Measurements from ENCODE around the gene KLHDC8A. TPM values are rescaled to one million over a fixed set of nuclear protein-coding genes. Genes with fewer than 3 reads are reported as not detected.
"Not testable (repeated sequence)": the region's sequence is repeated elsewhere in the genome, so short reads cannot be mapped to it uniquely, and the experiment has no call there.

KLHDC8A gene, protein sequence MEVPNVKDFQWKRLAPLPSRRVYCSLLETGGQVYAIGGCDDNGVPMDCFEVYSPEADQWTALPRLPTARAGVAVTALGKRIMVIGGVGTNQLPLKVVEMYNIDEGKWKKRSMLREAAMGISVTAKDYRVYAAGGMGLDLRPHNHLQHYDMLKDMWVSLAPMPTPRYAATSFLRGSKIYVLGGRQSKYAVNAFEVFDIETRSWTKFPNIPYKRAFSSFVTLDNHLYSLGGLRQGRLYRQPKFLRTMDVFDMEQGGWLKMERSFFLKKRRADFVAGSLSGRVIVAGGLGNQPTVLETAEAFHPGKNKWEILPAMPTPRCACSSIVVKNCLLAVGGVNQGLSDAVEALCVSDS
- 17.4 TPM for total RNA-seq

DNA sequence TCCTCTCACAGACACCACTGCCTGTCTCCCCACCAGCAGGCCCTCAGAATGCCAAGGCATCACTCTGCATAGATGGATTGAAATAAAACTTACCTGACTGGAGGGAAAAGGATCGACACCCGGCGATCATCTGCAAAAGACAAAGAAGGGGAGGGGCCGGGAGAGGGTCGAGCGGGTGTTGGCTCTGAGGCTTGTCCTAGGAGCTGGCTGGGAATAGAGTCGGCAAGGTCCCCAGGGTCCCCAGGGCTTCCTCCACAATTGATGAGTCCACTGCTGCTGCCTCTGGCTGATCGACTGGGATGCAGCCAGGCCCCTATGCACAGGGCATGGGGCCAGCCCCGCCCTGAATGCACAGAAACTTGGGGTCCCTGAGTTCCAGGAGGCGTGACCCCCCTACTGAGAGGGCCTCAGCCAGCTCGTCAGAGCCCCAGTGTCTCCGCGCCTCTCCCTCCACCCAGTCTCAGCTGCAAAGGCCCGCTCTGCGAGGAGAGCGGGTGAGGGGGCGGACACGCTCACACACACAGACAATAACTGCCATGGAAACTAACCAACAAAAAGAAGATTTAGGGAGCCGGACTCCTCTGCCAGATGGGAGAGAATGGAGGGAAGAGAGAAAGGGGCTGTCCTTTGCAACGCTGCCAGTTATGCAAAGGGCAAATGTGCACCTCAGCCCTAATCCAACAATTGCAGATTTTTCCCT lies at the start of gene KLHDC8A:
TSS of gene KLHDC8A (minus strand) at position 483 of the 700 bp plus-strand sequence. CDS start 13,318 bp downstream, outside the sequence.
- DNase-seq (ENCODE audit: low spot score) (no peak), ATAC-seq (peak; percentile 64)
- intact Hi-C loops (cut with DNase I), result loop anchor here (10.0 kb wide), 1 partner anchor 68 kb away; the partner anchor contains the start of gene LEMD1

DNA sequence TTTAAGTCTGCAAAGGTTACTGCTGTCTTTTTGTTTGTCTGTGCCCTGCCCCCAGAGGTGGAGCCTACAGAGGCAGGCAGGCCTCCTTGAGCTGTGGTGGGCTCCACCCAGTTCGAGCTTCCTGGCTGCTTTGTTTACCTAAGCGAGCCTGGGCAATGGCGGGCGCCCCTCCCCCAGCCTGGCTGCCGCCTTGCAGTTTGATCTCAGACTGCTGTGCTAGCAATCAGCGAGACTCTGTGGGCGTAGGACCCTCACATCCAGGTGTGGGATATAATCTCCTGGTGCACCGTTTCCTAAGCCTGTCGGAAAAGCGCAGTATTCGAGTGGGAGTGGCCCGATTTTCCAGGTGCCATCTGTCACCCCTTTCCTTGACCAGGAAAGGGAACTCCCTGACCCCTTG lies 49.5 kb upstream of the KLHDC8A start:
- intact Hi-C loops (cut with DNase I); ATAC-seq; DNase-seq (ENCODE audit: low spot score): not testable (repeated sequence)

DNA sequence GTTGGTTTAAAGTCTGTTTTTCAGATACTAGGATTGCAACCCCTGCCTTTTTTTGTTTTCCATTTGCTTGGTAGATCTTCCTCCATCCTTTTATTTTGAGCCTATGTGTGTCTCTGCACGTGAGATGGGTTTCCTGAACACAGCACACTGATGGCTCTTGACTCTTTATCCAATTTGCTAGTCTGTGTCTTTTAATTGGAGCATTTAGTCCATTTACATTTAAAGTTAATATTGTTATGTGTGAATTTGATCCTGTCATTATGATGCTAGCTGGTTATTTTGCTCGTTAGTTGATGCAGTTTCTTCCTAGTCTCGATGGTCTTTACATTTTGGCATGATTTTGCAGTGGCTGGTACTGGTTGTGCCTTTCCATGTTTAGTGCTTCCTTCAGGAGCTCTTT lies 47.8 kb upstream of the KLHDC8A start:
- ATAC-seq; intact Hi-C loops (cut with DNase I); DNase-seq (ENCODE audit: low spot score): not testable (repeated sequence)

DNA sequence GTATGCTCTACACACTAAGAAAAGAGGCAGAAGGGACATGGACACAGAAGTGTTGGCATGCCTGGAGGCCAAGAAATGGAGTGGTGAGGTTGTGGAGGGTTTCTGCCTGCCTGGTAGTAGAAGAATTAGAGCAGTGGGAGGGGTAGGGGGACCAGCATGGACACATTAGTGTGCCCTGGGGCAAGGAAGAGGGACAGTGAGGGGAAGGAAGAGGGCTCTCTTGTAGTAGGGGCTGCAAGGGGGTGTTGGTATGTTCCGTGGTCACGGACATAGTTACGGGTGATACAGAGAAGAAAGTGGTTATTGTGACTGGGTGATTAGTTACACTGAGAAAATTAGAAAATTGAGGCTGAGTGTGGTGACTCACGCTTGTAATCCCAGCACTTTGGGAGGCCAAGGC lies 41.9 kb upstream of the KLHDC8A start:
- no peak for DNase-seq (ENCODE audit: low spot score)
- intact Hi-C loops (cut with DNase I), result no loop called here

DNA sequence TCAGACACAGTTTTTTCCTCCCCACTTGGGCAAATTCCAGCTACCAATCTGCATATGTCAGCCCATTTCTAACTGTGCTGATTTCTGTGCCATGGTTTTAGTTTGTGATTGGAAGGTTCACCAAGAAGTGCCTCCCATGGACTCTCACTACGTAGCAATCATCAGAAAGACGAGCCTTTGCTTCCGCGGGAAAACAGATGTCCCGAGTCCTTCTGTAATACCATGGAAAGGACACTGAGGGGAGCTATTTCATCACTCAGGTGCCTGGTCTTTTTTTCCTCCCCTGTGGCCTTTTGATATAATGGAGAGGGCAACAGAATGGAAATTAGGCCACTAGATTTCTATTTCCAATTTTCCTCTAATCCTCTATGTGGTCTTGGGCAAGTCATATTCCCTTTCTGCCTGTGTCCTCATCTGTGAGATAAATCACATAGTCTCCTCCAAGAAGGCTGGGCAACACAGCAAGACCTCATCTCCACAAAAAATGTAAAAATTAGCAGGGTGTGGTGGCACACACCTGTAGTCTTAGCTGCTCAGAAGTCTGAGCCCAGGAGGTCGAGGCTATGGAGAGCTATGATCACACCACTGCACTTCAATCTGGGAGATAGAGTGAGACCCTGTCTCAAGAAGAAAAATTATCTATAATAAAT lies 40.4 kb upstream of the KLHDC8A start:
- ATAC-seq, result no peak
- no peak for DNase-seq (ENCODE audit: low spot score)
- intact Hi-C loops (cut with DNase I), result no loop called here

More for the DNA sequence above, 41.9 kb upstream of the KLHDC8A start:
- no peak for ATAC-seq

DNA sequence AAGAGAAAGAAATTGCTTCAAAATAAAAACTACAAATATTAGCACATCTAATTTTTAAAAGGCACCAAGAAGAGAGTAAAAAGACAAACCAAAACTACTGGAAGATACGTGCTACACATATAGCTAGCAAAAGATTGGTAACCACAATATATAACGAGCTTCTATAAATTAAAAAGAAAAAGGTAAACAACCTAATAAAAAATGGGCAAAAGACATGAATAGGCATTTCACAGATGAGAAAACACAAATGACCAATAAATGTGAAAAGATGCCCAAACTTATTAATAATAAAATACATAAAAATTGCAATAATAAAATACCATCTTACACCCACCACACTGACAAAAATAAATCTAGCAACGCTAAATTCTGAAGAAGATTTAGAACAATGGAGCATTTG lies 38.9 kb upstream of the KLHDC8A start:
- intact Hi-C loops (cut with DNase I), result no loop called here
- no peak for ATAC-seq
- DNase-seq (ENCODE audit: low spot score), result no peak

DNA sequence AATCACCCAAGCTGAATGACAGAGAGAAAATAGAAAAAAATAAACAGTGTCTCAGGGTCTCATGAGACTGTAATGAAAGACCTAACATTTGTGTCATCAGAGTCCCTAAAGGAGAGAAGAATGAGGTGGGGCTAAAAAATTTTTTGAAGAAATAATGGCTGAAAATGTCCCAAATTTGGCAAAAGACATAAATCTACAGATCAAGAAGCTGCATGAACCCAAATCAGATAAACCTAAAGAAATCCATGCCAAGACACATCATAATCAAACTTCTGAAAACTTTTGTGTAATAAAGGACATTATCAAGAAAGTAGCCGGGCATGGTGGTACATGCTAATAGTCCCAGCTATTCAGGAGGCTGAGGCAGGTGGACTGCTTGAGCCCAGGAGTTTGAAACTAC lies 35.9 kb upstream of the KLHDC8A start:
- DNase-seq (ENCODE audit: low spot score), result no peak
- intact Hi-C loops (cut with DNase I), result no loop called here
- no peak for ATAC-seq

DNA sequence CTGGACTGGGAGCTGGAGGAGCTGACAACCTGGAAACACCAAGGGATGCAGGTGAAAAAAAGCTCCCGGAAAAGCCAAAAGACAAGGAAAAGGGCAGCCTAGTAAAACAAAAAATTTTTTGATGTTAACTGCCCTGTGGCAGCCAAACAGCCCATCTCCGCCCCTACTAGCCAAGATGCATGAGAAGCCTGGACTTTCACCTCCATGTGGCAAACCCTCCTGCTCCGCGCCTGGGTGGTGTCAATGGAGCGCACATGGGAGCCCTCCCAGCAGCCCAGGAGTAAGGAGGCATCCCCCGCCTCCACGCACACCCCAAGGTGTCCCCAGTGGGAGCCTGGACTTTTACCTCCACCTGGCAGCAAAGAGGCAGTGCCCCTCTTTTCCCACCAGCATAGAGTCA lies 34.7 kb upstream of the KLHDC8A start:
- ATAC-seq, result no peak
- intact Hi-C loops (cut with DNase I), result no loop called here
- no peak for DNase-seq (ENCODE audit: low spot score)

- no peak for ATAC-seq
- intact Hi-C loops (cut with DNase I), result no loop called here
- DNase-seq (ENCODE audit: low spot score), result no peak
Observed at GRCh38 chr1:205387845-205388244, 31.1 kb upstream of the KLHDC8A start.

DNA sequence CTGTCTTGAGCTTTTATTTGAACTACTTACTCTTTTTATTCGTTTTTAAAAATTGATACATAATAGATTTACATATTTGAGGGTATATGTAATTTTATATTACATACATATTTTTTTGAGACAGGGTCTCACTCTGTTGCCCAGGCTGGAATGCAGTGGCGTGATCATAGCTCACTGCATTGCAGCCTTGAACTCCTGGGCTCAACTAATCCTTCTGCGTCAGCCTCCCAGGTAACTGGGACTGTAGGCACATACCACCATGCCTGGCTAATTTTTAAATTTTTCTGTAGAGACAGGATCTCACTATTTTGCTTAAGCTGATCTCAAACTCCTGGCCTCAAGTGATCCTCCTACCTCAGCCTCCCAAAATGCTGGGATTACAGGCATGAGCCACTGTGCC lies 26.3 kb upstream of the KLHDC8A start:
- intact Hi-C loops (cut with DNase I); DNase-seq (ENCODE audit: low spot score); ATAC-seq: not testable (repeated sequence)

GRCh38 chr1:205382561-205382960 lies 25.8 kb upstream of the KLHDC8A start:
- DNase-seq (ENCODE audit: low spot score), result no peak
- intact Hi-C loops (cut with DNase I), result no loop called here
- no peak for ATAC-seq

DNA sequence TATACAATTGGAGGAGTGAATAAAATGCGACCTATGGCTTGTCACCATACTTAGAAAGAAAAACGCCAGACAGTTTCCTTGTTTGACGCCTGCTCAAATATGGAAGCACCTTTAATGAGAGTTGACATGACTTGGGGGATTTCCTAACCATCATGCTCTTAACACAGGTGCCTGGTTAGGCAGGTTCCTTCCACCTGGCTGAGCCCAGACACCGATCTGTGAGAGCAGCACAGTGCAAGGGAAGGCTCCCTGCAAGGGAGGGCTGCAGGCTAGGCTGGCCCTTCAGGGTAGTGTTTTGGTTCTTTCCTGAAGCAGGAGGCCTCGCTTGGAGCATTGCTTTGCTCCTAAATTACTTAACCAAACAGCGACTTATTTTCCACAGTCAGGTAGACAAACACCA lies 24.6 kb upstream of the KLHDC8A start:
- ATAC-seq, result no peak
- DNase-seq (ENCODE audit: low spot score), result no peak
- intact Hi-C loops (cut with DNase I), result no loop called here

- no peak for ATAC-seq
- intact Hi-C loops (cut with DNase I), result no loop called here
- DNase-seq (ENCODE audit: low spot score), result no peak
Observed at GRCh38 chr1:205380882-205381281, 24.2 kb upstream of the KLHDC8A start.

DNA sequence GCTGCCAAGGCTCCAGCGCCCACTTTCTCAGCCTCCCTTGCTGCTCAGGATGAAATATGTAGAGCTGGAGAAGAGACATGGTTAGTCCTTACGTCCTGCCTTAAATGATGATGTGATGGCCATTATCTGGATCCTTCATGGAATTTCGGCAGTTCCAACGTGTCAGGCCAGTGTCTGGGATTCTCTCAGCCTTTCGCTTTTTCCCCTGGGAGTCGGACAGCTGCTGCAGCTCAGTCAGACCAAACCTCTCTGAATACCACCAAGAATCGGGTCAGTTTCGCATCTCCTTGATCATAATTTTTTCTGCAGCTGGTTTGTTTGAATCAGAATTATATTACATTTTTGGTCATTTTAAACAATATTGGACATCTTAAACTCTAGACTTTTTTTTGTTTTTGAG lies 22.3 kb upstream of the KLHDC8A start:
- intact Hi-C loops (cut with DNase I), result no loop called here
- DNase-seq (ENCODE audit: low spot score) (no peak), ATAC-seq (no peak)

GRCh38 chr1:205377355-205377754 lies 20.6 kb upstream of the KLHDC8A start:
- no peak for DNase-seq (ENCODE audit: low spot score)
- intact Hi-C loops (cut with DNase I), result no loop called here
- ATAC-seq, result no peak

DNA sequence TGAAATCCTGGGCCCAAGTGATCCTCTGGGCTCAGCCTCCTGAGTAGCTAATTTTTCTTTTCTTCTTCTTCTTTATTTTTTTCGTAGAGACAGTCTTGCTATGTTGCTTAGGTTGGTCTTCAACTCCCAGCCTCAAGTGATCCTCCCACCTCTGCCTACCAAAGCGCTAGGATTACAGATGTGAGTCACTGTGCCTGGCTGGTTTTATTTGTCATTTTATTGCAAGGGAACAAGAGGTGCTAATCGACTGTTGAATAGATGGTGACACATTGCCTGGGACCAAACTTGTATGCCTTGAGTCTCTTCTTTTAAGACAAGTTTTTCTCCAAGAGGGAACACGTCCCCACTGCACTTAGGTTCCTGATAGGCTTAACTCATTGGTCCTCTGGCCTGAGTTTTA lies 20.0 kb upstream of the KLHDC8A start:
- intact Hi-C loops (cut with DNase I), result no loop called here

DNA sequence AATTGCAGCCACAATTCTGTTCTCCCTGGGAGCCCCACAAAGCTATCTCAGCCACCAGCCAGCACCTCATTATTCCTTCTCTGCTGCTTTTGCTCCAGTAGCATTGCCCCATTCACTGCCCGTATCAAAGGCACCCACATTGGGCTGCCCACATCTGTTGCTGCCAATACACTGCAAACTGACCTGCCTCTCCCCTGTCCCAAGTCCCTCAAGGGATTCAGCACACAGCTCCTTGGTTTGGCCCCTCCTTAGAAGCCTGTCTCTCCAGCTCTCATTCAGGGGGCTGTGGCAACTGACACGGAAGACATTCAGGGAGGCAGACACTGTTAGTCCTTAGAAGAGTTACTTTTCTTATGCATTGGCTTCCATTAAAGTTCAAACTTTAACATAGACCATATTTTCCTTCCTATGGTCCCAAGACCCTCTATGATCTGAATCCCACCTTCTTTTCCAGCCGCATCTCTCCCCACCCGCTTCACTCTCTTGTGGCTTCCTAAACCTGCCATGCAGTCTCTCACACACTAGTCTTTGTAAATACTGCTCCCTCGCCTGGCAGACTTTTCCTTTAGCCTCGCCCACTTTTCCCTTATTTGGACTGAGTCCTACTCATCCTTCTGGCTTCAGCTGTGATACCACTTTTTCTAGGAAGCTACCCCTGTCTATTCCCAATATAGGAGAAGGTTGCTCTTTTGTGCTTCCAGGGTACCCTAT lies 19.3 kb upstream of the KLHDC8A start:
- DNase-seq (ENCODE audit: low spot score) (no peak), ATAC-seq (no peak)
- intact Hi-C loops (cut with DNase I), result no loop called here

More for the DNA sequence above, 20.0 kb upstream of the KLHDC8A start:
- DNase-seq (ENCODE audit: low spot score), result no peak
- ATAC-seq, result no peak

GRCh38 chr1:205374210-205375078 lies 17.7 kb upstream of the KLHDC8A start:
- ATAC-seq, result no peak
- intact Hi-C loops (cut with DNase I), result no loop called here
- DNase-seq (ENCODE audit: low spot score), result no peak
